ENCODE measurements around the gene OR10P1. TPM values are rescaled to one million over a fixed set of nuclear protein-coding genes. Genes with fewer than 3 reads are reported as not detected.

The OR10P1 gene
- total RNA-seq, 1 donor from 2014 or later: not detected

DNA sequence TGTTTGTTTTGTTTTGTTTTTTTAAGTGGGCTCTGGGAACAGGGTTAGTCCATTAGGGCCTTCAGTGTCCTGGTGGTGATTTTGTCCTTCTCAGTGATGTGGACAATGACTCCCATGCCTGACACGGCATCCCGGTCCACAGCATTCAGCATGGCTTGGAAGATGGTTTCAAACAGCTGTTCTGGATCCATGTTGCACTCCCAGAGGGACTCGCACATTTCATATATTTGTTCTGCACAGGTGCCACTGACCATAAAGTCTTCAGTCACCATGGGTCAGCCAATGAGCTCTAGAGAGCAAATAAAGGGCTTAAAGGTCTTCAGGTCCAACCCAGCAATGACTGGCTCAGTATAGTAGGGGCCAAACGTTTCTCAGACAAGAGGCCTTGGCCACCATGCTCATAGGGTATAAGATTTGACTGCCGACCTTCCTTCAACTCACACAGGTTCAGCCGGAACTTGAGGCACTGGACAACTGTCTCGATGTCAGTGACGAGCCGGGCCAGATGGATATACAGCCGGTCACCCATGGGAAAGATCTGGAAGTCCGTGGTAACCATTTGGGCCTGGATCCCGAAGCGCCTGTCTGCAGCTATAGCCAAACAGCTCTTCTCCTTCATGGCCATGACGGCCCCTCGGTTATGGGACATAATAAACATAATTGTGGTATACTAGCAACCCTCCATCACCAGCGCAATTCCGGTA lies 18.0 kb downstream of the OR10P1 start:
- Mint-ChIP-seq H3K27ac (ENCODE audit: unreplicated experiment) (no peak overlapping the region), H3K36me3 (ENCODE audit: low read depth, unreplicated experiment) (no peaks in the 10 kb centered on the region), H3K4me1 (ENCODE audit: low read depth, unreplicated experiment) (no peaks in the 10 kb centered on the region), H3K4me3 (ENCODE audit: unreplicated experiment) (no peak overlapping the region), H3K9me3 (ENCODE audit: unreplicated experiment) (no peaks in the 10 kb centered on the region), H3K27me3 (ENCODE audit: low read depth, unreplicated experiment) (peaks cover 27% of the 10 kb centered on the region)
- DNase-seq (ENCODE audit: low read depth) (no peak), FAIRE-seq (no peak)
- Histone ChIP-seq H4K20me1 (ENCODE audit: insufficient read depth, low read length) (no peaks in the 10 kb centered on the region), H3K4me2 (ENCODE audit: low read length) (no peak overlapping the region), H3K27ac (ENCODE audit: low read depth, low read length) (no peak overlapping the region), H3K4me3 (ENCODE audit: insufficient read depth, low read depth, low read length) (no peak overlapping the region), H3K9me3 (ENCODE audit: insufficient read depth, low read depth, low read length) (no peaks in the 10 kb centered on the region), H3K9ac (ENCODE audit: low read length) (no peak overlapping the region), H3K27me3 (ENCODE audit: insufficient read depth, low read length) (peaks cover 6% of the 10 kb centered on the region), H2AFZ (ENCODE audit: low read depth, low read length) (no peak overlapping the region), H3K4me1 (ENCODE audit: insufficient read depth, low read length) (no peaks in the 10 kb centered on the region), H3K79me2 (ENCODE audit: insufficient read depth, low read length) (no peaks in the 10 kb centered on the region), H3K36me3 (ENCODE audit: insufficient read depth, low read length) (no peaks in the 10 kb centered on the region)
- TF ChIP-seq, protein P1, sequence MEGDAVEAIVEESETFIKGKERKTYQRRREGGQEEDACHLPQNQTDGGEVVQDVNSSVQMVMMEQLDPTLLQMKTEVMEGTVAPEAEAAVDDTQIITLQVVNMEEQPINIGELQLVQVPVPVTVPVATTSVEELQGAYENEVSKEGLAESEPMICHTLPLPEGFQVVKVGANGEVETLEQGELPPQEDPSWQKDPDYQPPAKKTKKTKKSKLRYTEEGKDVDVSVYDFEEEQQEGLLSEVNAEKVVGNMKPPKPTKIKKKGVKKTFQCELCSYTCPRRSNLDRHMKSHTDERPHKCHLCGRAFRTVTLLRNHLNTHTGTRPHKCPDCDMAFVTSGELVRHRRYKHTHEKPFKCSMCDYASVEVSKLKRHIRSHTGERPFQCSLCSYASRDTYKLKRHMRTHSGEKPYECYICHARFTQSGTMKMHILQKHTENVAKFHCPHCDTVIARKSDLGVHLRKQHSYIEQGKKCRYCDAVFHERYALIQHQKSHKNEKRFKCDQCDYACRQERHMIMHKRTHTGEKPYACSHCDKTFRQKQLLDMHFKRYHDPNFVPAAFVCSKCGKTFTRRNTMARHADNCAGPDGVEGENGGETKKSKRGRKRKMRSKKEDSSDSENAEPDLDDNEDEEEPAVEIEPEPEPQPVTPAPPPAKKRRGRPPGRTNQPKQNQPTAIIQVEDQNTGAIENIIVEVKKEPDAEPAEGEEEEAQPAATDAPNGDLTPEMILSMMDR (IDR thresholded peaks at IDR 0.05; ENCODE audit: insufficient read depth, low read depth, low read length): no peak

- no peak overlapping the region for H2AFZ ChIP-seq (ENCODE audit: low read depth, low read length)
- Mint-ChIP-seq H3K4me1 (ENCODE audit: low read depth, unreplicated experiment) (no peaks in the 10 kb centered on the region), H3K27me3 (ENCODE audit: low read depth, unreplicated experiment) (peaks cover 27% of the 10 kb centered on the region), H3K36me3 (ENCODE audit: low read depth, unreplicated experiment) (no peaks in the 10 kb centered on the region), H3K4me3 (ENCODE audit: unreplicated experiment) (no peak overlapping the region), H3K27ac (ENCODE audit: unreplicated experiment) (no peak overlapping the region), H3K9me3 (ENCODE audit: unreplicated experiment) (no peaks in the 10 kb centered on the region)
- TF ChIP-seq EZH2 (IDR thresholded peaks at IDR 0.05; ENCODE audit: insufficient read depth, low read length): no peak
- TF ChIP-seq, protein P1 (IDR thresholded peaks at IDR 0.05; ENCODE audit: insufficient read depth, low read depth, low read length): no peak
- H3K9ac ChIP-seq (ENCODE audit: low read length): no peak overlapping the region
- FAIRE-seq (no peak), DNase-seq (ENCODE audit: low read depth) (no peak)
- H3K27me3 ChIP-seq (ENCODE audit: insufficient read depth, low read length): peaks cover 6% of the 10 kb centered on the region
- H3K4me2 ChIP-seq (ENCODE audit: low read length): no peak overlapping the region
- no peaks in the 10 kb centered on the region for H4K20me1 ChIP-seq (ENCODE audit: insufficient read depth, low read length)
- no peaks in the 10 kb centered on the region for H3K9me3 ChIP-seq (ENCODE audit: insufficient read depth, low read depth, low read length)
- no peak overlapping the region for H3K4me3 ChIP-seq (ENCODE audit: insufficient read depth, low read depth, low read length)
- H3K79me2 ChIP-seq (ENCODE audit: insufficient read depth, low read length): no peaks in the 10 kb centered on the region
- H3K36me3 ChIP-seq (ENCODE audit: insufficient read depth, low read length): no peaks in the 10 kb centered on the region
- H3K4me1 ChIP-seq (ENCODE audit: insufficient read depth, low read length): no peaks in the 10 kb centered on the region
- H3K27ac ChIP-seq (ENCODE audit: low read depth, low read length): no peak overlapping the region
Observed at GRCh38 chr12:55657212-55657611, 20.5 kb downstream of the OR10P1 start.

DNA sequence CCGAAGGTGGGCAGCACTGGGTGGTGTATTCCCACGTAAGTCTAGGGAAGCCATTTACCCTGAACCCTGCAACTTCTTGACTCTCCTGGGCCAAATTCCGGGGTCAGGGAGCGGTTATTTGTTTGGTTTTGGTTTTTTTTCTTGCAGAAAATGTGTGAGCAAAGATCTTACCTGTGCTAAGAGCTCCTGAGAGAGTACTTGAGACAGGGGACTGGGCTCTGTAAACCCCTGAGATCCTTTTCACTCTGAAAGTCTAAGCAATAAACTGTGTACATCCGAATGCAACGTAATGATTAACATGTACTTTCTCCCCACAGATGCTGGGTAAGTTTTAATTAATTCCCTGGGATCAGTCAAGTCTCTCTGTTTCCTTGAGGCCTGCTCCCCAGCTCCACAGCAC lies 21.5 kb downstream of the OR10P1 start:
- Mint-ChIP-seq H3K4me3 (ENCODE audit: unreplicated experiment) (no peak overlapping the region), H3K4me1 (ENCODE audit: low read depth, unreplicated experiment) (no peaks in the 10 kb centered on the region), H3K36me3 (ENCODE audit: low read depth, unreplicated experiment) (no peaks in the 10 kb centered on the region), H3K9me3 (ENCODE audit: unreplicated experiment) (no peaks in the 10 kb centered on the region), H3K27ac (ENCODE audit: unreplicated experiment) (no peak overlapping the region), H3K27me3 (ENCODE audit: low read depth, unreplicated experiment) (peaks cover 27% of the 10 kb centered on the region)
- Histone ChIP-seq H3K4me3 (ENCODE audit: insufficient read depth, low read depth, low read length) (no peak overlapping the region), H3K36me3 (ENCODE audit: insufficient read depth, low read length) (no peaks in the 10 kb centered on the region), H3K4me2 (ENCODE audit: low read length) (no peak overlapping the region), H4K20me1 (ENCODE audit: insufficient read depth, low read length) (no peaks in the 10 kb centered on the region), H3K27me3 (ENCODE audit: insufficient read depth, low read length) (peaks cover 10% of the 10 kb centered on the region), H3K4me1 (ENCODE audit: insufficient read depth, low read length) (no peaks in the 10 kb centered on the region), H2AFZ (ENCODE audit: low read depth, low read length) (no peak overlapping the region), H3K79me2 (ENCODE audit: insufficient read depth, low read length) (no peaks in the 10 kb centered on the region), H3K27ac (ENCODE audit: low read depth, low read length) (no peak overlapping the region), H3K9me3 (ENCODE audit: insufficient read depth, low read depth, low read length) (no peaks in the 10 kb centered on the region), H3K9ac (ENCODE audit: low read length) (no peak overlapping the region)
- FAIRE-seq (no peak), DNase-seq (ENCODE audit: low read depth) (no peak)
- no peak for TF ChIP-seq EZH2 (IDR thresholded peaks at IDR 0.05; ENCODE audit: insufficient read depth, low read length)
- TF ChIP-seq, protein P1 (IDR thresholded peaks at IDR 0.05; ENCODE audit: insufficient read depth, low read depth, low read length): no peak
